H1 (cell line): ENCODE data around the gene LRRC18. TPM values are rescaled to one million over a fixed set of nuclear protein-coding genes. Genes with fewer than 3 reads are reported as not detected.

ENCODE experiments used
- CTCF ChIA-PET: fragments of 300-600 bp; sonication (Branson Sonifier 250); formaldehyde crosslinking; loops from one replicate; lab custom pipeline; 2021; ENCODE audit not compliant: partially characterized antibody; lab: Charles Lee
- POLR2A ChIA-PET: fragments of 300-600 bp; sonication (Branson Sonifier 250); formaldehyde crosslinking; loops from one replicate; lab custom pipeline; 2021; ENCODE audit warnings: inconsistent platforms; ENCODE audit not compliant: partially characterized antibody; lab: Charles Lee
- DNase-seq, 2 experiments: peaks; one replicate each; pipeline versions ENCODE4 v3.0.0 to v3.0.0-alpha.2; 2010 to 2022; ENCODE audit warnings: low spot score in 2 of 2, low read depth in 1 of 2, mixed read lengths in 1 of 2
- FAIRE-seq: peaks from 2 replicates; lab custom pipeline; 2011; peaks lifted over from hg19 to GRCh38; lab: Jason Lieb, UNC
- H2AFZ ChIP-seq: 2 replicates; pipeline ENCODE4 v1.8.1; 2012; ENCODE audit warnings: low read length, inconsistent platforms
- H2AK5ac ChIP-seq: 2 replicates; pipeline ENCODE4 v1.6.1; 2013; ENCODE audit warnings: low read depth, low read length
- H2BK120ac ChIP-seq: replicated peaks from 2 replicates; pipeline ENCODE3; 2013; ENCODE audit warnings: low read depth, low read length, inconsistent platforms
- H2BK12ac ChIP-seq: 2 replicates; pipeline ENCODE4 v1.6.1; 2013; ENCODE audit warnings: low read depth, low read length
- H2BK15ac ChIP-seq: 2 replicates; pipeline ENCODE4 v1.6.1; 2013; ENCODE audit warnings: low read length
- H2BK20ac ChIP-seq: 2 replicates; pipeline ENCODE4 v1.6.1; 2013; ENCODE audit warnings: low read length
- H2BK5ac ChIP-seq: 2 replicates; pipeline ENCODE4 v1.6.1; 2013; ENCODE audit warnings: low read depth, low read length
- H3K14ac ChIP-seq: 2 replicates; pipeline ENCODE4 v1.6.1; 2013; ENCODE audit warnings: inconsistent platforms; ENCODE audit not compliant: insufficient read length
- H3K18ac ChIP-seq: 2 replicates; pipeline ENCODE4 v1.6.1; 2013; ENCODE audit warnings: low read length; ENCODE audit errors: extremely low read depth
- H3K23ac ChIP-seq: 2 replicates; pipeline ENCODE4 v1.6.1; 2013; ENCODE audit warnings: inconsistent platforms; ENCODE audit not compliant: insufficient read length
- H3K23me2 ChIP-seq: 2 replicates; pipeline ENCODE4 v1.6.1; 2013; ENCODE audit warnings: low read depth, low read length
- H3K27ac ChIP-seq: 2 replicates; pipeline ENCODE4 v1.6.1; 2011; ENCODE audit warnings: low read depth, low read length, inconsistent platforms
- H3K27me3 ChIP-seq, 4 experiments: replicated peaks in 1 of 4; 1 replicate in 1 of 4; 2 replicates in 3 of 4; pipeline versions ENCODE4 v1.6.1 to v1.8.1; 2011 to 2013; ENCODE audit warnings: low read length in 3 of 4, mild to moderate bottlenecking in 3 of 4, inconsistent platforms in 2 of 4, mixed read lengths in 2 of 4, moderate library complexity in 1 of 4; ENCODE audit not compliant: control insufficient read depth in 3 of 4, insufficient read depth in 3 of 4; ENCODE audit errors: extremely low read depth in 1 of 4
- H3K36me3 ChIP-seq, 4 experiments: 2 replicates each; pipeline versions ENCODE4 v1.6.1 to v1.8.1; 2011 to 2013; ENCODE audit warnings: mild to moderate bottlenecking in 4 of 4, low read length in 3 of 4, moderate library complexity in 2 of 4, control low read depth in 1 of 4, inconsistent platforms in 1 of 4; ENCODE audit not compliant: insufficient read depth in 4 of 4, control insufficient read depth in 2 of 4
- H3K4ac ChIP-seq: replicated peaks from 2 replicates; pipeline ENCODE3; 2013; ENCODE audit warnings: low read length, low read depth, mixed read lengths, inconsistent platforms; ENCODE audit not compliant: insufficient read length
- H3K4me1 ChIP-seq, 4 experiments: replicated peaks in 1 of 4; 1 replicate in 1 of 4; 2 replicates in 3 of 4; pipeline versions ENCODE4 v1.6.1 to v1.8.1; 2011 to 2013; ENCODE audit warnings: low read length in 3 of 4, inconsistent platforms in 2 of 4, mixed read lengths in 1 of 4; ENCODE audit not compliant: insufficient read depth in 4 of 4, control insufficient read depth in 3 of 4
- H3K4me2 ChIP-seq, 2 experiments: 2 replicates each; pipeline versions ENCODE4 v1.6.1 to v1.8.1; 2011 to 2013; ENCODE audit warnings: low read depth in 2 of 2, low read length in 2 of 2, control low read depth in 1 of 2, inconsistent platforms in 1 of 2, mild to moderate bottlenecking in 1 of 2; ENCODE audit not compliant: insufficient read depth in 1 of 2
- H3K4me3 ChIP-seq, 4 experiments: fragments of 200-600, 300-600 bp in 1 of 4; sonication (generic), shearing (Covaris generic), sonication (Bioruptor Twin) in 1 of 4; 2 replicates each; pipeline versions ENCODE4 v1.5.1 to v1.8.1; 2011 to 2016; ENCODE audit warnings: low read length in 4 of 4, low read depth in 3 of 4, control low read depth in 2 of 4, inconsistent platforms in 2 of 4, mild to moderate bottlenecking in 2 of 4, mixed read lengths in 1 of 4, moderate library complexity in 1 of 4; ENCODE audit not compliant: insufficient read depth in 2 of 4; ENCODE audit errors: extremely low read depth in 1 of 4
- H3K56ac ChIP-seq: replicated peaks from 2 replicates; pipeline ENCODE3; 2013; ENCODE audit warnings: low read depth, mild to moderate bottlenecking, mixed read lengths, low read length, inconsistent platforms; ENCODE audit not compliant: insufficient read length
- H3K79me1 ChIP-seq: 2 replicates; pipeline ENCODE4 v1.6.1; 2013; ENCODE audit warnings: low read depth, low read length, control low read depth
- H3K79me2 ChIP-seq, 2 experiments: 2 replicates each; pipeline versions ENCODE4 v1.6.1 to v1.8.1; 2012 to 2013; ENCODE audit warnings: low read length in 2 of 2, mild to moderate bottlenecking in 2 of 2, inconsistent platforms in 1 of 2; ENCODE audit not compliant: insufficient read depth in 2 of 2, control insufficient read depth in 1 of 2
- H3K9ac ChIP-seq, 4 experiments: replicated peaks in 1 of 4; 1 replicate in 1 of 4; 2 replicates in 3 of 4; pipeline versions ENCODE4 v1.6.1 to v1.8.1; 2011 to 2013; ENCODE audit warnings: low read depth in 3 of 4, low read length in 3 of 4, control low read depth in 2 of 4, mild to moderate bottlenecking in 2 of 4, moderate library complexity in 2 of 4, inconsistent platforms in 1 of 4; ENCODE audit errors: extremely low read depth in 1 of 4
- H3K9me3 ChIP-seq, 2 experiments: 2 replicates each; pipeline versions ENCODE4 v1.6.1 to v1.8.1; 2012 to 2013; ENCODE audit warnings: mild to moderate bottlenecking in 2 of 2, moderate library complexity in 2 of 2, control low read depth in 1 of 2, inconsistent platforms in 1 of 2, low read depth in 1 of 2, low read length in 1 of 2, mixed read lengths in 1 of 2; ENCODE audit not compliant: insufficient read depth in 2 of 2
- H4K20me1 ChIP-seq, 2 experiments: replicated peaks in 1 of 2; 2 replicates each; pipeline versions ENCODE3 to v1.8.1; 2011 to 2013; ENCODE audit warnings: inconsistent platforms in 2 of 2, low read length in 2 of 2, mild to moderate bottlenecking in 1 of 2; ENCODE audit not compliant: insufficient read depth in 2 of 2, control insufficient read depth in 1 of 2
- H4K5ac ChIP-seq: 2 replicates; pipeline ENCODE4 v1.6.1; 2013; ENCODE audit warnings: low read length, low read depth, mixed read lengths, inconsistent platforms; ENCODE audit not compliant: insufficient read length
- H4K8ac ChIP-seq: 2 replicates; pipeline ENCODE4 v1.8.0; 2013; ENCODE audit warnings: mild to moderate bottlenecking, moderate library complexity, low read length, inconsistent platforms; ENCODE audit not compliant: insufficient read depth; ENCODE audit errors: extremely low read depth
- H4K91ac ChIP-seq: replicated peaks from 2 replicates; pipeline ENCODE3; 2013; ENCODE audit warnings: low read length, mixed read lengths, inconsistent platforms; ENCODE audit not compliant: insufficient read length
- HDAC2 ChIP-seq, 2 experiments: fragments of 300-600 bp in 1 of 2; sonication (generic) in 1 of 2; IDR thresholded peaks; 2 replicates each; pipeline ENCODE4 v1.6.1; 2011 to 2012; ENCODE audit warnings: low read depth in 2 of 2, low read length in 2 of 2, mild to moderate bottlenecking in 2 of 2, moderate library complexity in 2 of 2, borderline replicate concordance in 1 of 2, inconsistent platforms in 1 of 2
- HDAC6 ChIP-seq: IDR thresholded peaks from one replicate; pipeline ENCODE4 v1.7.1; 2012; ENCODE audit warnings: low read depth, mild to moderate bottlenecking, inconsistent platforms, low read length, moderate library complexity
- KDM4A ChIP-seq: IDR thresholded peaks from one replicate; pipeline ENCODE4 v1.7.1; 2012; ENCODE audit warnings: low read depth, mild to moderate bottlenecking, moderate library complexity, low read length, inconsistent platforms; ENCODE audit not compliant: severe bottlenecking
- MAX ChIP-seq: IDR thresholded peaks from 2 replicates; pipeline ENCODE4 v1.6.1; 2012; ENCODE audit warnings: inconsistent platforms
- POLR2AphosphoS5 ChIP-seq: IDR thresholded peaks from 2 replicates; pipeline ENCODE4 v1.6.1; 2011; ENCODE audit warnings: low read depth, low read length
- SIX5 ChIP-seq: IDR thresholded peaks from 2 replicates; pipeline ENCODE4 v1.6.1; 2011; ENCODE audit warnings: mild to moderate bottlenecking, low read depth, low read length
- WGBS, 2 experiments: shearing (Covaris generic) in 1 of 2; methylation state at CpG; one replicate each; pipeline versions ENCODE4 v1.1.6 to v1.1.7; 2013 to 2015; ENCODE audit warnings: low lambda C conversion rate in 2 of 2, mixed read lengths in 2 of 2, inconsistent platforms in 1 of 2, low coverage in 1 of 2, missing lambda C conversion rate in 1 of 2; ENCODE audit not compliant: insufficient replicate concordance in 2 of 2, insufficient coverage in 1 of 2, insufficient read length in 1 of 2; ENCODE audit errors: extremely low coverage in 1 of 2, missing lambda C conversion rate in 1 of 2; 5-methylcytosine and 5-hydroxymethylcytosine counted together
- polyA plus RNA-seq, 7 experiments: library from polyadenylated mRNA; depleted of rRNA in 3 of 7; stranded (reverse) in 5 of 7; unstranded in 2 of 7; fragments of >200 nt in 5 of 7; fragments of 200-250 nt in 2 of 7; gene quantifications; 1 replicate in 5 of 7; 2 replicates in 1 of 7; 4 replicates in 1 of 7; pipeline versions ENCODE4 v1.2.1 to v1.2.3, GENCODE V29; 2011 to 2013; ENCODE audit warnings: missing spikeins in 2 of 7, mixed read lengths in 2 of 7
- total RNA-seq: library from RNA; stranded (reverse); fragmentation: NEBNext Ultra II Directional; extraction: Animal tissue kit (Norgen Biotek cat#: 25700); gene quantifications from 2 replicates; pipeline ENCODE4 v1.2.1, GENCODE V29; 2021

LRRC18 gene
- total and polyA plus RNA-seq, 2 of the 8 experiments (the other 6 are each of a cell fraction or from before 2014, with no cell fraction given), result not detected

GRCh38 chr10:48900371-48900801 is 39.3 kb downstream of the LRRC18 start:
- H3K23me2 ChIP-seq, result no peaks in the 10 kb centered on the region; the same call in 1 of the 2 replicates
- H3K4me2 ChIP-seq, result no peak overlapping the region
- no peak overlapping the region for H3K4me3 ChIP-seq
- no peak overlapping the region for H4K5ac ChIP-seq
- no peak overlapping the region for H4K91ac ChIP-seq
- H3K4me1 ChIP-seq, result no peaks in the 10 kb centered on the region
- H3K56ac ChIP-seq, result no peak overlapping the region
- no peaks in the 10 kb centered on the region for H3K79me2 ChIP-seq
- H2AFZ ChIP-seq, result no peak overlapping the region
- ChIA-PET POLR2A (no interaction called here), CTCF (no interaction called here)
- no peak overlapping the region for H3K14ac ChIP-seq
- H2AK5ac ChIP-seq, result no peak overlapping the region
- no peak overlapping the region for H4K8ac ChIP-seq
- no peak overlapping the region for H3K18ac ChIP-seq
- H3K36me3 ChIP-seq, result no peaks in the 10 kb centered on the region
- H2BK5ac ChIP-seq, result no peak overlapping the region
- TF ChIP-seq POLR2AphosphoS5, result no peak
- TF ChIP-seq MAX, result no peak
- TF ChIP-seq SIX5, result no peak
- TF ChIP-seq KDM4A, result no peak
- TF ChIP-seq HDAC2 (IDR thresholded peaks at IDR 0.05; ENCODE audit: borderline replicate concordance in 1 of 2, low read depth in 2 of 2, low read length in 2 of 2), result no peak
- no peak for TF ChIP-seq HDAC6
- TF ChIP-seq, all 59 proteins: peak for 0
- WGBS, 2 experiments, result 94% methylated on average over 2 of the region's 2 CpGs; no CpG with 5 or more reads in 1 of the 2 experiments
- no peak overlapping the region for H2BK15ac ChIP-seq
- H3K9me3 ChIP-seq, result no peaks in the 10 kb centered on the region
- H3K27ac ChIP-seq, result no peak overlapping the region
- no peak for FAIRE-seq
- H2BK120ac ChIP-seq, result no peak overlapping the region
- H2BK20ac ChIP-seq, result no peak overlapping the region
- peak in 1 of 2 experiments; percentile 7 for DNase-seq
- no peaks in the 10 kb centered on the region for H4K20me1 ChIP-seq
- no peak overlapping the region for H3K23ac ChIP-seq
- no peak overlapping the region for H3K4ac ChIP-seq
- no peaks in the 10 kb centered on the region; a peak in 1 of 7 replicates for H3K27me3 ChIP-seq
- H3K9ac ChIP-seq, result no peak overlapping the region
- H3K79me1 ChIP-seq, result no peaks in the 10 kb centered on the region
- H2BK12ac ChIP-seq, result no peak overlapping the region
